ENCODE results near the gene P4HA2.

The P4HA2 gene

GRCh38 chr5:132257131-132258101 is 29.8 kb upstream of the P4HA2 start, which contains the start of gene PDLIM4:
TSS of gene PDLIM4 (plus strand) at chr5:132257696. CDS start at chr5:132257735, 39 bp downstream.
- no peak for TF ChIP-seq CTCF (IDR thresholded peaks at IDR 0.05; ENCODE audit: poor library complexity, severe bottlenecking)
- H3K27ac ChIP-seq (ENCODE audit: poor library complexity, severe bottlenecking): peak within 1 kb of the TSS; percentile 95
- ATAC-seq (ENCODE audit: low read depth): peak; percentile 5; the same call in 1 of the 3 replicates
- peak; percentile 66 for DNase-seq (ENCODE audit: low spot score)
- H3K36me3 ChIP-seq (ENCODE audit: low read depth): peaks cover 2% of the 10 kb centered on the region; the same call in 1 of the 2 replicates
- H3K9me3 ChIP-seq (ENCODE audit: severe bottlenecking): no peaks in the 10 kb centered on the region
- H3K4me1 ChIP-seq (ENCODE audit: insufficient read depth, poor library complexity, severe bottlenecking): peaks cover 28% of the 10 kb centered on the region
- peak within 1 kb of the TSS; percentile 52 for H3K4me3 ChIP-seq (ENCODE audit: severe bottlenecking)
- no peaks in the 10 kb centered on the region for H3K27me3 ChIP-seq (ENCODE audit: insufficient read depth, poor library complexity, severe bottlenecking)

- H3K27ac ChIP-seq (ENCODE audit: poor library complexity, severe bottlenecking): peak overlapping the region; percentile 95
- no peaks in the 10 kb centered on the region for H3K36me3 ChIP-seq (ENCODE audit: low read depth)
- no peak for TF ChIP-seq CTCF (IDR thresholded peaks at IDR 0.05; ENCODE audit: poor library complexity, severe bottlenecking)
- H3K4me3 ChIP-seq (ENCODE audit: severe bottlenecking): no peak overlapping the region
- ATAC-seq (ENCODE audit: low read depth): no peak
- no peaks in the 10 kb centered on the region for H3K27me3 ChIP-seq (ENCODE audit: insufficient read depth, poor library complexity, severe bottlenecking)
- peaks cover 28% of the 10 kb centered on the region for H3K4me1 ChIP-seq (ENCODE audit: insufficient read depth, poor library complexity, severe bottlenecking)
- no peak for DNase-seq (ENCODE audit: low spot score)
- no peaks in the 10 kb centered on the region for H3K9me3 ChIP-seq (ENCODE audit: severe bottlenecking)
These were observed 29.1 kb upstream of the P4HA2 start for GRCh38 chr5:132256783-132257130.

GRCh38 chr5:132256086-132256782 is 28.6 kb upstream of the P4HA2 start:
- peak; percentile 24 for DNase-seq (ENCODE audit: low spot score)
- Histone ChIP-seq H3K4me1 (ENCODE audit: insufficient read depth, poor library complexity, severe bottlenecking) (peaks cover 27% of the 10 kb centered on the region), H3K4me3 (ENCODE audit: severe bottlenecking) (no peak overlapping the region)

DNA sequence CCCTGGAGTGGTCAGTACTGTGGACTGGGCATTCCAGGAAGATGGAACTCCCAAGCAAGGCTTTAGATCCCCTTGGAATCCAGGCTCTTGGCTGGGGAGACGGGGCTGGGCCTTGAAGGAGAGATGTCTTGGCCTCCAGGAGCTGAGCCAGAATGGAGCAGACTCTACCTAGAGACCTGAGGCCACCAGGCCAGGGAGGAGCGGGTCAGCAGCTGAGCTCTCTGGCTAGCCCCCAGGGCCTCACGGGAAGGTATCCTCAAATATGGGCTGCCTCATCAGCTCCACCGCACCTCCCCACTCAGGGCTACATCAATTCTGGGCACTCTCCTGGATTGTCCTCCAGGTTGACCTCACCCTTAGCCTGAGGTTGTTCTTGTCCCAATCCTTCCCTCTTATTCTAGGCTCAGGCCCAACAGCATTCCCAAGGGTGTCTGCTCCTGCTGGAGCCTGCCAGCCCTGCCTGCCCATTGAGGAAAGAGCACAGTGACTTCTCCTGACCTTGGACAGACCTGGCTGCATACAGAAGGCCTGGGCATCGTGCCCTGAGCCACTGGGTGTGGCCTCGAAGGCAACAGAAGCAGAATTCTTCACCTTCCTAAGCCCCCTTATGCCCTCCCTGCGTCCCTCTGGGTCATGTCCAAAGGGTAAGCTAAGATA is 26.8 kb upstream of the P4HA2 start:
- TF ChIP-seq CTCF (IDR thresholded peaks at IDR 0.05; ENCODE audit: poor library complexity, severe bottlenecking): no peak

More at GRCh38 chr5:132256086-132256782, 28.6 kb upstream of the P4HA2 start:
- Histone ChIP-seq H3K9me3 (ENCODE audit: severe bottlenecking) (no peaks in the 10 kb centered on the region), H3K36me3 (ENCODE audit: low read depth) (no peaks in the 10 kb centered on the region), H3K27me3 (ENCODE audit: insufficient read depth, poor library complexity, severe bottlenecking) (no peaks in the 10 kb centered on the region), H3K27ac (ENCODE audit: poor library complexity, severe bottlenecking) (no peak overlapping the region)
- no peak for ATAC-seq (ENCODE audit: low read depth)
- TF ChIP-seq CTCF (IDR thresholded peaks at IDR 0.05; ENCODE audit: poor library complexity, severe bottlenecking): no peak

More for the DNA sequence above, 26.8 kb upstream of the P4HA2 start:
- Histone ChIP-seq H3K9me3 (ENCODE audit: severe bottlenecking) (no peaks in the 10 kb centered on the region), H3K27me3 (ENCODE audit: insufficient read depth, poor library complexity, severe bottlenecking) (no peaks in the 10 kb centered on the region), H3K4me1 (ENCODE audit: insufficient read depth, poor library complexity, severe bottlenecking) (peaks cover 11% of the 10 kb centered on the region), H3K27ac (ENCODE audit: poor library complexity, severe bottlenecking) (no peak overlapping the region), H3K4me3 (ENCODE audit: severe bottlenecking) (no peak overlapping the region), H3K36me3 (ENCODE audit: low read depth) (no peaks in the 10 kb centered on the region)
- peak; percentile 40 for DNase-seq (ENCODE audit: low spot score)
- no peak for ATAC-seq (ENCODE audit: low read depth)

Measured in RWPE2 (cell line).